ENCODE data around the gene ZSCAN16. TPM values are rescaled to one million over a fixed set of nuclear protein-coding genes. Genes with fewer than 3 reads are reported as not detected.

Gene ZSCAN16
- total and polyA plus RNA-seq, 10 of the 15 experiments (the other 5 are each of a cell fraction or from before 2014, with no cell fraction given), result 4.6 to 13.8 (median 10.3) TPM

- TF ChIP-seq NR2C1 (IDR thresholded peaks at IDR 0.05) (peak; percentile 92), E2F8 (IDR thresholded peaks at IDR 0.05; ENCODE audit: low read depth, partially characterized antibody) (peak; percentile 83), NFYB (IDR thresholded peaks at IDR 0.05; ENCODE audit: insufficient read depth, low read depth, low read length) (no peak), MXI1 (IDR thresholded peaks at IDR 0.05; ENCODE audit: low read depth, low read length) (peak; percentile 66; the same call in 1 of the 2 replicates), ZNF207 (IDR thresholded peaks at IDR 0.05; ENCODE audit: borderline replicate concordance) (peak; percentile 54; the same call in 1 of the 2 replicates), RUNX3 (IDR thresholded peaks at IDR 0.05; ENCODE audit: low read length) (peak; percentile 93), KLF5 (IDR thresholded peaks at IDR 0.05; ENCODE audit: partially characterized antibody) (peak; percentile 23), ZNF687 (IDR thresholded peaks at IDR 0.05) (peak; percentile 57; the same call in 1 of the 2 replicates), ZNF274 (IDR thresholded peaks at IDR 0.05; ENCODE audit: insufficient read depth, insufficient read length) (no peak), PML (IDR thresholded peaks at IDR 0.05; ENCODE audit: low read length) (peak; percentile 69; the same call in 1 of the 2 replicates), FOXK2 (IDR thresholded peaks at IDR 0.05) (peak; percentile 53), EED (IDR thresholded peaks at IDR 0.05; ENCODE audit: low read depth) (peak; percentile 80), CREB1 (IDR thresholded peaks at IDR 0.05; ENCODE audit: low read depth) (peak; percentile 69), MTA2 (IDR thresholded peaks at IDR 0.05; ENCODE audit: low read depth) (peak; percentile 47; the same call in 1 of the 2 replicates), REST (IDR thresholded peaks at IDR 0.05; ENCODE audit: low read depth, low read length) (peak; percentile 10; the same call in 1 of the 2 replicates), CBFB (IDR thresholded peaks at IDR 0.05; ENCODE audit: low read depth) (peak; percentile 83; the same call in 1 of the 2 replicates), MEF2A (IDR thresholded peaks at IDR 0.05; ENCODE audit: insufficient read depth, low read depth, low read length) (peak; percentile 73), POLR2AphosphoS2 (IDR thresholded peaks at IDR 0.05; ENCODE audit: low read depth, low read length) (peak; percentile 55)
Measured at GRCh38 chr6:28136585-28137504, 12.4 kb downstream of the ZSCAN16 start (continued).

Data from GM12878 (cell line).